NCI-H128 (cell line): ENCODE results near the gene CPNE8.

Experiments used
- DNase-seq: peaks from one replicate; lab custom pipeline; 2025; ENCODE audit not compliant: unreplicated experiment; lab: John Stamatoyannopoulos, UW

The CPNE8 gene

GRCh38 chr12:38648813-38649212 is 256.6 kb downstream of the CPNE8 start:
- no peak for DNase-seq

GRCh38 chr12:38646146-38646545 is 259.2 kb downstream of the CPNE8 start:
- no peak for DNase-seq

- no peak for DNase-seq
Observed at GRCh38 chr12:38639625-38640024, 265.8 kb downstream of the CPNE8 start.

- DNase-seq: no peak
Observed at GRCh38 chr12:38638401-38638800, 267.0 kb downstream of the CPNE8 start.

- DNase-seq: no peak
Observed at GRCh38 chr12:38633511-38633910, 271.9 kb downstream of the CPNE8 start.

GRCh38 chr12:38629064-38629463 is 276.3 kb downstream of the CPNE8 start:
- DNase-seq: no peak

GRCh38 chr12:38628288-38628687 is 277.1 kb downstream of the CPNE8 start:
- DNase-seq: no peak

GRCh38 chr12:38625306-38625705 is 280.1 kb downstream of the CPNE8 start:
- DNase-seq: no peak

GRCh38 chr12:38614171-38614570 is 291.2 kb downstream of the CPNE8 start:
- DNase-seq: no peak

GRCh38 chr12:38610808-38611350 is 294.5 kb downstream of the CPNE8 start:
- DNase-seq: no peak

GRCh38 chr12:38607295-38607694 is 298.1 kb downstream of the CPNE8 start:
- DNase-seq: no peak
